Hepatocyte (in vitro differentiated cells): ENCODE measurements around the gene RIMKLB. TPM values are rescaled to one million over a fixed set of nuclear protein-coding genes. Genes with fewer than 3 reads are reported as not detected.

ENCODE experiments used
- DNase-seq: peaks from one replicate; pipeline ENCODE4 v3.0.0-alpha.2; 2016; ENCODE audit warnings: low spot score
- H2AFZ ChIP-seq: fragments of 200-600 bp; sonication (generic); 2 replicates; pipeline ENCODE4 v1.6.0; 2016; ENCODE audit warnings: antibody characterized with exemption, mild to moderate bottlenecking
- H3K27ac ChIP-seq: fragments of 200-600 bp; sonication (generic); 2 replicates; pipeline ENCODE4 v1.5.1; 2016; ENCODE audit warnings: mild to moderate bottlenecking
- H3K27me3 ChIP-seq: fragments of 200-600 bp; sonication (generic); 2 replicates; pipeline ENCODE4 v1.6.1; 2016
- H3K36me3 ChIP-seq: fragments of 200-600 bp; sonication (generic); replicated peaks from 2 replicates; pipeline ENCODE4 v1.5.1; 2016; ENCODE audit warnings: low read depth; ENCODE audit not compliant: insufficient read depth
- H3K4me1 ChIP-seq: fragments of 200-600 bp; sonication (generic); 2 replicates; pipeline ENCODE4 v1.5.1; 2016; ENCODE audit warnings: mild to moderate bottlenecking, moderate library complexity; ENCODE audit not compliant: insufficient read depth
- H3K4me2 ChIP-seq: fragments of 200-600 bp; sonication (generic); 2 replicates; pipeline ENCODE4 v1.6.0; 2016
- H3K4me3 ChIP-seq: fragments of 200-600 bp; sonication (generic); 2 replicates; pipeline ENCODE4 v1.5.1; 2016; ENCODE audit warnings: mild to moderate bottlenecking
- H3K79me2 ChIP-seq: fragments of 200-600 bp; sonication (generic); 2 replicates; pipeline ENCODE4 v1.6.0; 2017; ENCODE audit warnings: mild to moderate bottlenecking
- H3K9me2 ChIP-seq: fragments of 200-600 bp; sonication (generic); replicated peaks from 2 replicates; pipeline ENCODE4 v1.6.0; 2017; ENCODE audit warnings: mild to moderate bottlenecking; ENCODE audit not compliant: insufficient read depth
- H3K9me3 ChIP-seq: fragments of 200-600 bp; sonication (generic); 2 replicates; pipeline ENCODE4 v1.5.1; 2016; ENCODE audit warnings: low read depth, mild to moderate bottlenecking
- H4K20me1 ChIP-seq: fragments of 200-600 bp; sonication (generic); 2 replicates; pipeline ENCODE4 v1.6.0; 2016; ENCODE audit warnings: mild to moderate bottlenecking; ENCODE audit not compliant: insufficient read depth, poor library complexity, severe bottlenecking
- EZH2 ChIP-seq: fragments of 200-600 bp; sonication (generic); IDR thresholded peaks from 2 replicates; pipeline ENCODE4 v1.6.1; 2016; ENCODE audit warnings: antibody characterized with exemption, mild to moderate bottlenecking, borderline replicate concordance
- EZH2phosphoT487 ChIP-seq: fragments of 200-600 bp; sonication (generic); IDR thresholded peaks from one replicate; pipeline ENCODE4 v1.6.1; 2018; ENCODE audit warnings: antibody characterized with exemption, mild to moderate bottlenecking, low read depth, moderate library complexity; ENCODE audit not compliant: unreplicated experiment, severe bottlenecking
- WGBS: methylation state at CpG from one replicate; pipeline ENCODE4 v1.1.6; 2016; ENCODE audit warnings: low lambda C conversion rate; ENCODE audit errors: missing lambda C conversion rate; 5-methylcytosine and 5-hydroxymethylcytosine counted together
- polyA plus RNA-seq: library from polyadenylated mRNA; unstranded; fragments of >200 nt; fragmentation: Nextera tagmentation; extraction: Ambion mirVana; gene quantifications from 2 replicates; pipeline ENCODE4 v1.2.1, GENCODE V29; 2016
- total RNA-seq: library from RNA; depleted of rRNA; stranded (reverse); fragments of >200 nt; gene quantifications from 2 replicates; pipeline ENCODE4 v1.2.3, GENCODE V29; 2014
- TF ChIP-seq, protein P1 (sequence below): fragments of 200-600 bp; sonication (generic); IDR thresholded peaks from 2 replicates; pipeline ENCODE4 v1.5.1; 2016; ENCODE audit warnings: antibody characterized with exemption, mild to moderate bottlenecking; ENCODE audit not compliant: poor library complexity

The RIMKLB gene
- total and polyA plus RNA-seq, 2 experiments from 2014 or later: 20.7 to 37.3 TPM

DNA sequence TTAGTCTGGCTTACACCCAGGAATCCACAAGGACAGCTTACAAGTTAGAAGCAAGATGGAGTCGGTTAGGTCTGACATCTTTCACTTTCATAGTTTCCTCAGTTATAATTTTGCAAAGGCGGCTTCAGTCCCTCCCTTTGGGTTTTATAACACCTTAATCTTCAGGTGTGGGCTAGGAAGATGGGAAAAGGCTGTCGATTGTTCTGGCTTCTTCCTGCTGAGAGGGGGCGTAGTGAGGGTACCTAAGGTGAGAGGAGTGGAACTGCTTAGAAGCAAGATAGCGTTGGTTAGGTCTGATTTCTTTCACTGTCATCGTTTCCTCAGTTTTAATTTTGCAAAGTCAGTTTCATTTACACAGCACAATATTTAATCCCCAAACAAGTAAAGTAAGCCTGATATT lies 134.7 kb downstream of the RIMKLB start:
- Histone ChIP-seq H3K4me2 (no peak overlapping the region), H3K9me2 (no peaks in the 10 kb centered on the region), H3K4me3 (no peak overlapping the region), H3K4me1 (no peaks in the 10 kb centered on the region), H2AFZ (no peak overlapping the region), H4K20me1 (no peaks in the 10 kb centered on the region), H3K27ac (no peak overlapping the region), H3K27me3 (no peaks in the 10 kb centered on the region), H3K9me3 (no peaks in the 10 kb centered on the region), H3K79me2 (no peaks in the 10 kb centered on the region), H3K36me3 (no peaks in the 10 kb centered on the region)
- no peak for DNase-seq
- TF ChIP-seq, protein P1, sequence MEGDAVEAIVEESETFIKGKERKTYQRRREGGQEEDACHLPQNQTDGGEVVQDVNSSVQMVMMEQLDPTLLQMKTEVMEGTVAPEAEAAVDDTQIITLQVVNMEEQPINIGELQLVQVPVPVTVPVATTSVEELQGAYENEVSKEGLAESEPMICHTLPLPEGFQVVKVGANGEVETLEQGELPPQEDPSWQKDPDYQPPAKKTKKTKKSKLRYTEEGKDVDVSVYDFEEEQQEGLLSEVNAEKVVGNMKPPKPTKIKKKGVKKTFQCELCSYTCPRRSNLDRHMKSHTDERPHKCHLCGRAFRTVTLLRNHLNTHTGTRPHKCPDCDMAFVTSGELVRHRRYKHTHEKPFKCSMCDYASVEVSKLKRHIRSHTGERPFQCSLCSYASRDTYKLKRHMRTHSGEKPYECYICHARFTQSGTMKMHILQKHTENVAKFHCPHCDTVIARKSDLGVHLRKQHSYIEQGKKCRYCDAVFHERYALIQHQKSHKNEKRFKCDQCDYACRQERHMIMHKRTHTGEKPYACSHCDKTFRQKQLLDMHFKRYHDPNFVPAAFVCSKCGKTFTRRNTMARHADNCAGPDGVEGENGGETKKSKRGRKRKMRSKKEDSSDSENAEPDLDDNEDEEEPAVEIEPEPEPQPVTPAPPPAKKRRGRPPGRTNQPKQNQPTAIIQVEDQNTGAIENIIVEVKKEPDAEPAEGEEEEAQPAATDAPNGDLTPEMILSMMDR: no peak
- TF ChIP-seq EZH2 (no peak), EZH2phosphoT487 (no peak)
- WGBS: 62% methylated on average over 6 of the region's 6 CpGs

Other genes with a start within 250 kb of the RIMKLB start
- gene CLEC6A, start 242.0 kb upstream of the RIMKLB start, total RNA-seq: not detected in 2 replicates
- gene CLEC6A, start 242.0 kb upstream of the RIMKLB start, polyA plus RNA-seq: not detected in 2 replicates
- 0.10 TPM in 1 of 2 replicates, not detected in the other for gene CLEC4D, start 184.5 kb upstream of the RIMKLB start, total RNA-seq
- gene CLEC4D, start 184.5 kb upstream of the RIMKLB start, polyA plus RNA-seq: not detected in 2 replicates
- not detected in 2 replicates for gene CLEC4E, start 157.1 kb upstream of the RIMKLB start, total RNA-seq
- gene CLEC4E, start 157.1 kb upstream of the RIMKLB start, polyA plus RNA-seq: not detected in 2 replicates
- 0.12 and 0.23 TPM in 2 replicates for gene AICDA, start 85.1 kb upstream of the RIMKLB start, total RNA-seq
- not detected in 2 replicates for gene AICDA, start 85.1 kb upstream of the RIMKLB start, polyA plus RNA-seq
- gene MFAP5, start 35.2 kb upstream of the RIMKLB start, total RNA-seq: 1.7 and 1.9 TPM in 2 replicates
- gene MFAP5, start 35.2 kb upstream of the RIMKLB start, polyA plus RNA-seq: 0.15 and 1.0 TPM in 2 replicates
- 0.72 and 1.1 TPM in 2 replicates for gene A2ML1, start 124.6 kb downstream of the RIMKLB start, total RNA-seq
- 0.38 and 1.0 TPM in 2 replicates for gene A2ML1, start 124.6 kb downstream of the RIMKLB start, polyA plus RNA-seq
- 38.8 and 49.2 TPM in 2 replicates for gene PHC1, start 216.5 kb downstream of the RIMKLB start, total RNA-seq
- 22.3 and 25.8 TPM in 2 replicates for gene PHC1, start 216.5 kb downstream of the RIMKLB start, polyA plus RNA-seq